HG03558 (cell line): ENCODE data around the gene OR2F2.

Experiments used
- ATAC-seq: cut with Tn5 transposase; IDR thresholded peaks from one replicate; pipeline ENCODE4 v1.9.1; 2021; ENCODE audit warnings: moderate number of reproducible peaks; ENCODE audit not compliant: unreplicated experiment; ENCODE audit errors: extremely low read depth

OR2F2 gene

GRCh38 chr7:143974459-143974858 lies 39.4 kb downstream of the OR2F2 start:
- ATAC-seq: no peak

GRCh38 chr7:143975617-143976016 lies 40.6 kb downstream of the OR2F2 start:
- no peak for ATAC-seq

GRCh38 chr7:143978585-143978984 lies 43.6 kb downstream of the OR2F2 start:
- no peak for ATAC-seq

- ATAC-seq: no peak
These were observed 44.3 kb downstream of the OR2F2 start for GRCh38 chr7:143979359-143979758.

GRCh38 chr7:143979998-143980397 lies 45.0 kb downstream of the OR2F2 start:
- no peak for ATAC-seq

GRCh38 chr7:143980746-143981510 lies 45.9 kb downstream of the OR2F2 start:
- ATAC-seq: no peak

- no peak for ATAC-seq
These were observed 48.9 kb downstream of the OR2F2 start for GRCh38 chr7:143983960-143984359.
